Epidermal melanocyte (primary cell): ENCODE measurements around the gene TP63.
"Not testable (repeated sequence)": the region's sequence is repeated elsewhere in the genome, so short reads cannot be mapped to it uniquely, and the experiment has no call there.

Experiments used
- DNase-seq: peaks from one replicate; pipeline ENCODE4 v3.0.0; 2011; ENCODE audit warnings: low spot score; ENCODE audit not compliant: insufficient read length

TP63 gene

DNA sequence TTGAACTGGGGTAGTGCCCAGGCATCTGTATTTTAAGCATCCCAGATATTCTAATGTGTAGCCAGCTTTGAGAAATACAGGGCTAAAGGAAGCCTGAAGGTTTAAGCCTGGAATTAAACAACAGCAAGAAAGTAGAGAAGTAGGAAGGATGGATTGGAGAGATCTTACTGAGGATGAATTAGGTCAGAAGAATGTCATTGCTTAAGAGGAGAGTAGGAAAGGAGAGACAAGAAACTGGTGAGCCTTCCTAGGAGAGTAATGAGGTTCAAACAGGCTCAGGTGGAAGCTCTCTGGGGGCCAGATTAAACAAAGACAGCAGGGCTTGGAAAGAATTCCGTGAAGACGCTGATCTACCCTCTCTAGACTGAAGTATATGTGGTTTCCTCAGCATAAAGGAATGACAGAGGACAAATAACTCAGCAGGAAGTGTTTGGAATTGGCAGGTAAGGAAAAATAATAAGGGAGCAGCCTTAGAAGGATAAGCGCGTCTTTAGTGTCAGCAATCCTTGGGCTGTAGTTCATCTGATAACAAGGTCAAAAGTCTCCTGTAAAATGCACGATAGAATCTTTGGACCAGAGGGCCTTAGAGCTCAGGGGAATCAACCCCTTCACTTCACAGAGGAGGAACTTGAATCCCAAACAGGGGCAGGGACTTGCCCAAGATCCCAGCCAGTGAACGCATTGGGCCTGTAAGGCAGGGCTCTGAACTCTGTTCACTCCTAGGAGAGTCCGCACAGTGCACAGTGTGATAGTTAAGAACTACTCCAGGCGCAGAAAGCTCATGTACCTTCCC is 90.9 kb downstream of the TP63 start:
- DNase-seq: no peak

DNA sequence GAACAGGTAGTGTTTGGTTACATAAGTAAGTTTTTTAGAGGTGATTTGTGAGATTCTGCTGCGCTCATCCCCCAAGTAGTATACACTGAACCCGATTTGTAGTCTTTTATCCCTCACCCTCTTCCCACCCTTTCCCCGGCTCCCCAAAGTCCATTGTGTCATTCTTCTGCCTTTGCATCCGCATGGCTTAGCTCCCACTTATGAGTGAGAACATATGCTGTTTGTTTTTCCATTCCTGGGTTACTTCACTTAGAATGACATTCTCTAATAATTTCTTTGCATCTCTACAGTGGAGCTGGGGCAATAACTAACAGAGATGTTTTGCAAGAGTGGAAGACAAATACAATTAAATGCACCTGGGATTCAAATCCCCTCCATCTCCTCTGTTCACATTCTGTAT is 93.2 kb downstream of the TP63 start:
- no peak for DNase-seq

GRCh38 chr3:189726277-189726676 is 95.1 kb downstream of the TP63 start:
- no peak for DNase-seq

GRCh38 chr3:189727158-189727557 is 96.0 kb downstream of the TP63 start:
- no peak for DNase-seq

DNA sequence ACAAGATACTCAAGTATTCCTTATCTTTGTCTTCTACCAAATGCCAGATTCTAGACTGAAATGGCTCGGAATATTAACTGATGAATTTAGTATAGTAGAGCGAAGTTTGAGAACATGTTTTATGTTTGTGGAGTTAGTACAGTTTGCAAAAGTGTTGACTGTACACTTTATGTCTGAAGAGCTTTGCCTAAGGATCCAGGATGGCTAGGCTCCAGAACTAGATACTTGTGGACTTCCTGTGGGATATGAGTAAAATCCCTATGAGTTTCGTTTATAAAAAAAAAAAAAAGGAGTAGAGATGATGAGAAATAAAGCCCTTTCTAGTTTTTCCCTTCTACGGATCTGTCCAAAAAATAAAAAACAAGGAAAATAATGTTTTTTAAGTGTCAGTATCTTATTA is 96.7 kb downstream of the TP63 start:
- DNase-seq: no peak

- no peak for DNase-seq
Observed at GRCh38 chr3:189728915-189729314, 97.7 kb downstream of the TP63 start.

DNA sequence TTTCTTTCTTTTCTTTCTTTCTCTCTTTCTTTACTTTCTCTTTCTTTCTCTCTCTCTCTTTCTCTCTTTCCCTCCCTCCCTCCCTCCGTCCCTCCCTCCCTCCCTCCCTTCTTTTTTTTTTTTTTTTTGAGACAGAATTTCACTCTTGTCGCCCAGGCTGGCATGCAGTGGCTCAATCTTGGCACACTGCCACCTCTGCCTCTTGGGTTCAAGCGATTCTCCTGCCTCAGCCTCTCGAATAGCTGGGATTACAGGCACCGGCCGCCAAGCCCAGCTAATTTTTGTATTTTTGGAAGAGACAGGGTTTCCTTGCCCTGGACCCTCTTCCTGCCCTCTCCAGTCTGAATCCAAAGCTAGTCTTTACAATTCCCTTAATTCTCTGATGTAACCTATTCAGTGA is 102.9 kb downstream of the TP63 start:
- no peak for DNase-seq

GRCh38 chr3:189735913-189736312 is 104.7 kb downstream of the TP63 start:
- no peak for DNase-seq

DNA sequence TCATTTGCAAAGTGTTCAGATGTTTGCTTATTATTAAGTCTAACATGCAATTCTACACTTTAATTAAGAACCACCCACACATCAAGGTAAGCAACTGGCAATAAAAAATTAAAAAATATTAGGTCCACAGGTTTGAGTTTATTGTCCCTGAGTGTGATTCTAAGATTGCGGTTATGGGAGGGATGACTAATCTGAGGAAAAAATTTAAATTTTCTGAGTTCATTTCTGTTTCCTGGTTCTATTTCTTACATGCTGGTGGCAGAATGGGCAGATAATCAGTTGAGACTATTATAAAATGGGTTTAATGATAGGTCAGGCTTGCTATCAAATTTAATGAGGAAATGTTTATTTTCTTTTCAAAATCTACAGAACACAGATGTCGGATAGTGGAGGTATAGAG is 105.9 kb downstream of the TP63 start:
- DNase-seq: no peak

- DNase-seq: no peak
Observed at GRCh38 chr3:189737619-189738018, 106.4 kb downstream of the TP63 start.

DNA sequence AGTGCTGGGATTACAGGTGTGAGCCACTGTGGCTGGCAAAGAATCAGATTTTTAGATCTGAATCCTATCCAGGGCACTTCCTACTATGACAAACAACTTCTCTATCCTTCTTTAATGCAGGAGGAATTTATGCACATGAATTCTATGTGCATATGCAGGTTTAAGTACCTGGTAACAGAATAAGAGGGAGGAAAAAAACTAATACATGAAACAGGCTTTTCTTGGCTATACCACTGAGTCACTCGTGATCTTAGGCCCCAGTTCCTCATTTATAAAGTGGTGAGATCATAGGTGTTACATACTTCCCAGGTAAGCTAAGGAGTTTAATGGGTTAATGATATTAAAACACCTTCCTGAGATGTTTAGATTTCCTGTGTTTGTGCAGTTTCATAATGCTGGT is 108.2 kb downstream of the TP63 start:
- no peak for DNase-seq

DNA sequence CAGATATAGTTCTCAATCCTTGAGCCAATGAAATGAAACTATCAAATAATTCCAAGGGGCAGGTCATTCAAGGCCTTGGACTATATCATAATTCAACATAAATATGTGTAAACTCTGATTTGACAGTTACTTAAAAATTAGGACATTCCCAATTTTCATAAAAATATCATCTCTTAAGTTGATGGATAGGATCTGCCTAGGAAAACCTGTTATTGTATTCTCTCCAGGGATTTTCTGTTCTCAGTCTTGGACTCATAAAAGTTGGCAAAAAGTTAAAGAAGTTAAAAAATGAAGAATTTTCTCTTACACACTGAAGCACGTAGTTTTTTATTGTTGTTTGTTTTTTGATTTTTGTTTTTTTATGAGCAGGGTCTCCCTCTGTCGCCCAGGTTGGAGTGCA is 109.0 kb downstream of the TP63 start:
- no peak for DNase-seq

- DNase-seq: no peak
Observed at GRCh38 chr3:189744235-189744634, 113.0 kb downstream of the TP63 start.

DNA sequence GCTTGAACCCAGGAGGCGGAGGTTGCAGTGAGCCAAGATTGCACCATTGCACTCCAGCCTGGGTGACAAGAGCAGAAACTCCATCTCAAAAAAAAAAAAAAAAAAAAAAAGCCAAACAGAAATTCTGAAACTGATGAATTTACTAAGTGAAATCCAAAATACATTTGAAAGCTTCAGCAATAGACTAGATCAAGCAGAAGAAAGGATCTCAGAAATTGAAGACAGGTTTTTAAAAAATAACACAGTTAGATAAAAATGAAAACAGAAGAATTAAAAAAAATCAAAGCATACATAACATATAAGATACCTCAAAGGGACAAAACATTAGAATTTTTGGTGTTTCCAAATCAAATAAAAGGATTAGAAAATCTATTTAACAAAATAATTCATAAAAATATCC is 114.4 kb downstream of the TP63 start:
- DNase-seq: no peak

DNA sequence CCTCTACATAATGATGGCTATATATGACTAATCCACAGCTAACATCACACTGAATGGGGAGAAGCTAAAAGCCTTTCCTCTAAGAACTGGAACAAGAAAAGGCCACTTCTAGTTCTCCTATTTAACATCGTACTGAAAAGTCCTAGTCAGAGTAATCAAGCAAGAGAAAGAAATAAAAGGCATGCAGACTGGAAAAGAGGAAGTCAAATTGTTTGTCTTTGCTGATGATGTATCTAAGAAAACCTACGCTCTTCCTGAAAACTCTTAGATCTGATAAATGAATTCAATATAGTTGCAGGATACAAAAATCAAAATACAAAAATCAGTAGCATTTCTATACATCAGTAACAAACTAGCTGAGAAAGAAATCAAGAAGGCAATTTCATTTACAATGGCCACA is 116.9 kb downstream of the TP63 start:
- no peak for DNase-seq

GRCh38 chr3:189750972-189751371 is 119.8 kb downstream of the TP63 start:
- not testable (repeated sequence) for DNase-seq

DNA sequence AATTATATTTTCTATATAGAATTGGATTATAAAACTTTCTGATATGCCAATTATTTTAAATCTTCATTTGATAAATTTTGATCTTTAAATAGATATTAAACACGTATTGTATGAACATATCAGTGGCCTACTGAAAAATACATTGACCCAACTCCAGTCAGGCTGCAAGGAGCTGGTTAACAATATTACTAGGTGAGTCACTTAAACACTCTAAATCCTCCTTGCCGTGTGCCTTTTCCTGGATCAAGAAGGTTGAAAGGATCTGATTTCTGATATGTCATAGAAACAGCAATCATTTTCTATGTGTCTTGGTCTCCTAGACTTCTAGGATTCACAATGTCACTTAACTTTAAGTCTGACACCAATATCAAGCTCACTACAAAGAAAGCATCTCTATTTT is 123.2 kb downstream of the TP63 start:
- no peak for DNase-seq

DNA sequence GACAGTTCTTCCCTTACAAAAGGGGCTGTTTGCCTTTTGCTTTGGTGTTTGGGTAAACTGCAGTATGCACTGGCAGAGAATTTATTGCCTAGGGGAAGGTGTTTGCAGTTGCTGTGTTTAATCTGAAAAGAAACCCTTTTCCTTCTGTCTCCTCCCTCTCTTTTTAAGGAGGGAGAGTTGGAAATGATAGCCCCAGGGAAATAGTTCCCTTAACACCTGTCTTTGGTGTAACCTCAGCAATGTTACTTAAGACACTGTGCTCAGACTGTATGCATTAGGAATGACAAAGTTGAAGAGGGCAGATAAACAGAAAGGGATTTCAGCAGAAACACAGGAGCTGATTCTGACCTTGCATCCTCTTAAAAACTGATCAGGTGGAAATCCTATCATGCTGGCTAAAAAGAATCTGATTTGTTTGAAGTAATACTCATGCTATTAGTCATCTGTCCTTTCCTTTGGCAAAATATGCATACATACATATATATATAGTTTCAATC is 125.4 kb downstream of the TP63 start:
- no peak for DNase-seq

DNA sequence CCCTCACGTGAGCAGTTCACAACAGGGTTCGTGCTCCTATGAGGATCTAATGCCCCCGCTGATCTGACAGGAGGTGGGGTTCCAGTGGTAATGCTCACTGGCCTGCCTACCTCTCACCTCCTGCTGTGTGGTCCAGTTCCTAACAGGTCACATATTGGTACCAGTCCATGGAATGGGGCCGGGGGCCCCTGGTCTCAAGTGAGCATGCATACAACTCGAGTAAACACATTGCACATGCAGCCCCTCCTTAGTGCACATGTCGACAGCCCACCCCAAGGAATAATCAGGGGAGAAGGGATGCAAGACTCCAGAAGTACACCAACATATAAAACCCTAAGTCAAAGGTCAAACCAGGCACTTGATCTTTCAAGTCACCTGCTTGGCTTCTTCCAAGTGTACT is 127.0 kb downstream of the TP63 start:
- DNase-seq: no peak

DNA sequence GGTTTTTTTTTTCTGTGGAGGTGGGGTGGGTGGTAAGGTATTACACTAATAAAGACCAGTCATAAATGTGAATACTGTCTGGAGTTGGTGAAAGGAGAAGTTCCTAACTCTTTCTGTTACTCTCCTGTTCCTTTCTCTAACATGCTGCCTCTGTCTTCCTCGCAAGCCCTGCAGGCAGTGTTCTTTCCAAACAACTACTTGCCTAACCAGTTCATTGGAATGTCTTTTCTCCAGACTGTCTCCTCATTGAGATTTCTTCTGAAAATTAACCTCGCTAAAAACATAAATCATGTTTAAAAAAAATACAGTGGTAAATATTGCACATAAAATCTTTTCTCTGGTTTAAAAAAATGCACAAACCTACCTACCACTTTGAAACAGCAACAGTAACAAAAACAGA is 135.2 kb downstream of the TP63 start:
- no peak for DNase-seq

GRCh38 chr3:189771842-189772450 is 140.8 kb downstream of the TP63 start:
- DNase-seq: no peak

GRCh38 chr3:189772584-189772983 is 141.4 kb downstream of the TP63 start:
- DNase-seq: no peak

DNA sequence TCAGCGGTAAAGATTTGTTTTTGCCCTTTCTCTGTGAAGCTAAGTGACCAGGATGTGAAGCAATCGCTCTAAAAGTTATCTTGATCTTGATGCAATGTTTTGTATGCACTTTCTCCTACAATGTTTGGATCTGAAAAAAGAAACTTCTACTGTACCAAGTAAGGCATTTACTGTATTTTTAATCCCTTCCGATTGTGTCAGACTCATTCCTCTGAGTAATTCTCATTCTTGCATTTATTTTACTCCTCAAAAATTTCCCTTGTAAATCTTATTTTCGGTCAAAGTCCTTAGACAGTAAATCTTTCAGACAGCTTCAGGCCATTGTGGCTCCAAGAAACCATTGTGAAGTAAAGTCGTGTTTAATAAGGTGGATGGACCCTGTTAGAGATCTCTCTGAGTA is 141.9 kb downstream of the TP63 start:
- no peak for DNase-seq
